HG02759 (cell line): ENCODE data around the gene HAUS3.

Experiments used
- ATAC-seq: cut with Tn5 transposase; IDR thresholded peaks from one replicate; pipeline ENCODE4 v1.9.1; 2021; ENCODE audit warnings: mild to moderate bottlenecking, moderate library complexity; ENCODE audit not compliant: unreplicated experiment

Gene HAUS3

DNA sequence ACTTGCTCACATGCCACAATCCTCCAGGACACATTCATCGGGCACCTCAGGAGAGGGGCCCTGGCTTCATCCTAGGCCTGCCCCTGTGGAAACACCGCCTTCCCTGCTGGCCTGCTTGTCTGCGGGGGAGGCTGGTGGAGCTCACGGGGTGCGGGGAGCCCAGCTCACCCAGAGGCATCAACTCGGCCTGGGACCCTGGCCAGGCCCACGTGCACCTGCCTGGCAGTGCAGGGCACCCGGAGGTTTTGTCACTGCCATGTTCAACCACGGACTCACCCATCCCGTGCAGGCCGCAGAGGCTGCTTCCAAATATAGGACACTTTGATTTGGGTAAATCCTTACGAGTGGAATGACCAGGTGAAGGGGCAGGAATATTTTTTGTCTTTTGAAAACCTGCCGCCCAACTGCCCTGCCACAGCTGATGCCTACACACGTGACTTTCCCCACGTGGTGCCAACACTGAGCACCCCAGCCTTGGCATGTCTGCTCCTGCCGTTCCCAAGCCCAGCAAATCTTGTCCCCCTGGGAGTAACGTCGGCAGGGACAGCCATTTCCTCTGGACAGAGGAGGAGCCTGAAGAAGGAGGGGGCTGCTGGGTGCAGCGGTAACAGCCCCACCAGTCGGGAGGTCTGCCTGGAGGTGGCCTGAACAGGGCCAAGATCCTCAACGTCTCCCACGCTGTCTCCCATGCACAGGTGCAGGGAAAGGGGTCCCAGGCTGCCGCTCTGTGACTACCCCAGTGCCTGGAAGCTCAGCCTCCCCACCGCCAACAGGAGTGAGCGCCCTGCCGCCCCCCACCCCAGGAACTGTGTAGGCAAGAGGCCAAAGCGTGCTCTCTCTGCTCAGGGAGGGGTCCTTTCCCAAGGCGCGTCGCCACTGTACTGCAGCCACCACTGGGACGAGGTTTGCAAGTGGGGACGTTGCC lies 11.5 kb upstream of the HAUS3 start:
- no peak for ATAC-seq

GRCh38 chr4:2252530-2253091 lies 10.7 kb upstream of the HAUS3 start:
- ATAC-seq, result no peak

- ATAC-seq, result no peak
Observed at GRCh38 chr4:2251795-2252529, 10.0 kb upstream of the HAUS3 start.

GRCh38 chr4:2251073-2251794 lies 9.3 kb upstream of the HAUS3 start:
- ATAC-seq, result no peak

- ATAC-seq, result no peak
Observed at GRCh38 chr4:2250357-2251072, 8.6 kb upstream of the HAUS3 start.

- ATAC-seq, result no peak
Observed at GRCh38 chr4:2249526-2250356, 7.8 kb upstream of the HAUS3 start.

- no peak for ATAC-seq
Observed at GRCh38 chr4:2248821-2249261, 6.9 kb upstream of the HAUS3 start.

GRCh38 chr4:2248044-2248780 lies 6.3 kb upstream of the HAUS3 start:
- ATAC-seq, result no peak

GRCh38 chr4:2247128-2248043 lies 5.5 kb upstream of the HAUS3 start:
- no peak for ATAC-seq

DNA sequence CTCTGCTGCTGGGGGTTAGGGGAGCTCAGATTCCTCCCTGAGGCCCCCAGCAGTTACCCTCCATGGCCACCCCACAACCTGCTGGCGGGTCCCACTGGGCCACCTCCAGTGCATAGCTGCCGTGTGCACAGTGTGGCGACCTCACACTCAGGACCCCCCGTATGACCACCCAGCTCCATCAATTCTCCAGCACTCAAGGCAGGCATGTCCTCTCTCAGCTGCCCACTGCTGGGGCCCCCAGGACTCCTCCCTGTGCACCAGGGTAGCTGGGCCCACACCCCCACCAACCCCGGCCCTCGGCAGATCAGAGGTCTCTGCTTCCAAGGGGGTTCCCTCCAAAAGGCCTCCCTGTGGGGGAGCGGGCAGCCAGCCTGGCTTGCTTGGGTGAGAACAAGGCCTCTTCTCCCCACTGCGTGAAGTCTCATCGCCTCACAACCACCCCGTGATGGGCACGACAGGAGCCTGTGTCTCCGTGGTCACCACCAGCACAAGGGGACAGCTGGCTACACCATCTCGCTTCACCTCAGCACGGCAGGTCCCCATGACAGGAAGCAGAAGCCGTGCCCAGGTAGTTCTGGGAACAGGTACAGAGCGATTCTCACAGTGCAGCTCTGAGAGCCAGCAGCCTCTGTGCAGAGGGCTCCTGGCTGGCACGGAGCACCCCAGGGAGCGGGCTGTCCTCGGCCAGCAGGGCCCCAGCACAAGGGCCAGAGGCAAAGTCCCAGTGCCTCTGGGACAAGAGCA lies 4.6 kb upstream of the HAUS3 start:
- no peak for ATAC-seq

DNA sequence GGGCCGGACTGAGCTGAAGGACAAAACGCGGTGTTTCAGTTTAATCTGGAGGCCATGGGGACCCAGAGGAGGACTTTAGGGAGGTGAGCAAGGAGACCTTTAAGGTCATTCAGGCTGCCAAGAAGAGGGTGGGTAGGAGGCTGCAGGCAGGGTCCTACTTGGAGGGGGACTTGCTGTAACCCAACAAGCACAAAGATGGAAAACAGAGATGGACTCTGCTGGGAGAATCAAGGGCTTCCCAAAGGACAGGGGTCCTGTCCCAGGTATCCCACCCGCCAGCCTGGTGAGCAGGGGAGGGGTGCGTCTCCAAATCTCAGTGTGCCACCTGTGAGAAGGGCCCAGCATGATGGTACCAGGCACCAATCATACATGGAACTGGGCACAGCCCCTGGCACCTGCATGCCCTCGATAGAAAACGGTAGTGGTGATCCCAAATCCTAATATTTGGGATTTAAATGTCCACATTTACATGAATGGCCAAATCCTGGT lies 3.9 kb upstream of the HAUS3 start:
- ATAC-seq, result no peak

- no peak for ATAC-seq
Observed at GRCh38 chr4:2245057-2245786, 3.3 kb upstream of the HAUS3 start.

DNA sequence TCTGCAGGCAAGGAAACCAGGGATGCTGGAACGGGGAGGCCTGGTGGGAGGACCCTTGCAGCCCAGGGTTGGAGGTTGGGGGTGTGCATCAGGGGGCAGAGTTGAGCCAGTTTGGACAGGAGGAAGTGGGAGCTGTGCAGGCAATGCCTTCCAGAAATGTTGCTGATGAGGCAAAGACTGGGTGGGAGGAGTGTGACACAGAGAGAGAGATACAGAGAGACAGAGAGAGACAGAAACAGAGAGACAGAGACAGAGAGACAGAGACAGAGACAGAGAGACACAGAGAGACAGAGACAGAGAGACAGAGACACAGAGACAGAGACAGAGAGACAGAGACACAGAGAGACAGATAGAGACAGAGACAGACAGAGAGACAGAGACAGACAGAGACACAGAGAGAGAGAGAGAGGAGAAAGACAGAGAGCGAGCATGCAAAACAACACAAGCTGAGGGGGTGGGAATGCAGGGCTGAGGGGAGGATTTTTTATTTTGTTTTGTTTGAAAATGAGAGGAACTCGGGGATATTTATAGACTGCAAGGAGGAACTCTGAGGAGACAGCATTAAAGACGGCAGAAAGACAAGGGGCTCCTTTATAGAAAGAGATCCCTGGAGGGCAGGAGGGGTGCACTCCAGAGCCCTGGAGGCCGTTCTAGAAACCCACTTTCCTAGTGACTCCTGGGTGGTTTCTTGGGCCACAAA lies 1.9 kb upstream of the HAUS3 start:
- no peak for ATAC-seq

GRCh38 chr4:2241003-2241402 lies 918 bp downstream of the HAUS3 start:
- no peak for ATAC-seq

DNA sequence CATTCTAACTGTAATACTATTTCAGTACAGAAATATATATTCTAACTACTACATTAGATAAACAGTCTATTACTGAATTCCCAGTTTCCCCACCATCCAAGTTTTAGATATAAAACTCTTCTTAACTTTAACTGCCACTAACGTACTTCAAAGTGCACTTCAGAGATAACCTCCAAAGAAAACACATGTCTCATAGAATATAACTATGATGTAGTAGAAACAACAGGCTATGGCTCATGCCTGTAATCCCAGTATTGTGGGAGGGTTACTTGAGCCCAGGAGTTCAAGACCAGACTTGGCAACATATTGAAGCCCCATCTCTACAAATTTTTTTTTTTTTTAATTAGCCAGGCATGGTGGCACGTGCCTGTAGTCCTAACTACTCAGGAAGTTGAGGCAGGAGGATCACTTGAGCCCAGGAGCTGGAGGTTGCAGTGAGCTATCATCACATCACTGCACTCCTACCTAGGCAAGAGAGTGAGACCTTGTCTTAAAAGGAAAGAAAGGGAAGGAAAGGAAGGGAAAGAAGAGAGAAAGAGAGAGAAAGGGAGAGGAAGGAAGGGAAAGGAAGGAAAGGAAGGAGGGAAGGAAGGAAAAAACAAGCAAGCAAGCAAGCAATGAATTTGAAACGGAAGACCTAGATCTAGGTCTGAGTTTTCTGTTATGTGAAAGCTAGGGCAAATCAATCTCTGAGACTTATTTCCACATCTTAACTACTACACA lies 4.8 kb downstream of the HAUS3 start:
- no peak for ATAC-seq
